Erythroblast (primary cell): ENCODE measurements around the gene RAP1GAP2.

ENCODE experiments used
- GATA1 ChIP-seq: IDR thresholded peaks from 2 replicates; pipeline ENCODE4 v1.6.1; 2011; ENCODE audit warnings: low read depth, mild to moderate bottlenecking, control low read depth, low read length, moderate library complexity
- POLR2A ChIP-seq: IDR thresholded peaks from 2 replicates; pipeline ENCODE4 v1.6.1; 2011; ENCODE audit warnings: mild to moderate bottlenecking, low read length

- TF ChIP-seq POLR2A = no peak
- TF ChIP-seq GATA1 = no peak
These were observed 9.9 kb upstream of the RAP1GAP2 start for GRCh38 chr17:2786176-2786881.
